Astrocyte (in vitro differentiated cells and primary cell): Measurements from ENCODE around the gene RSF1.

Source experiments
- EZH2 ChIP-seq: IDR thresholded peaks from 2 replicates; pipeline ENCODE4 v1.6.1; 2012; ENCODE audit warnings: mild to moderate bottlenecking, low read length, inconsistent platforms; ENCODE audit not compliant: insufficient read depth
- TF ChIP-seq, protein P1 (sequence below): IDR thresholded peaks from 2 replicates; pipeline ENCODE4 v1.5.1; 2011; ENCODE audit warnings: low read depth, mild to moderate bottlenecking, inconsistent platforms, low read length, moderate library complexity; ENCODE audit not compliant: insufficient read depth

DNA sequence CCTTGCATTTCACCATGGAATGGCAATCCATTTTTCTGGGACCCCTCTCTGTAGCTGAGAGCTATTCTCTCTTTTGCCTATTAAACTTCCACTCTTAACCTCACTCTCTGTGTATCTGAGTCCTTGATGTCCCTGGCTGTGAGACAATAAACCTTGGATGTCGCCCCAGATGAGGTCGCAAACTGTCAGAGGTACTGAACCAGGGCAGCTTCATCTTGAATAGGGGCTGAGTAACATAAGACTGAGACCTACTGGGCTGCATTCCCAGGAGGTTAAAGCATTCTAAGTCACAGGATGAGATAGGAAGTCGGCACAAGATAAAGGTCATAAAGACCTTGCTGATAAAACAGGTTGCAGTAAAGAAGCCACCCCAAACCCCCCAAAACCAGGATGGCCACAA is 68.0 kb downstream of the RSF1 start:
- TF ChIP-seq, protein P1, sequence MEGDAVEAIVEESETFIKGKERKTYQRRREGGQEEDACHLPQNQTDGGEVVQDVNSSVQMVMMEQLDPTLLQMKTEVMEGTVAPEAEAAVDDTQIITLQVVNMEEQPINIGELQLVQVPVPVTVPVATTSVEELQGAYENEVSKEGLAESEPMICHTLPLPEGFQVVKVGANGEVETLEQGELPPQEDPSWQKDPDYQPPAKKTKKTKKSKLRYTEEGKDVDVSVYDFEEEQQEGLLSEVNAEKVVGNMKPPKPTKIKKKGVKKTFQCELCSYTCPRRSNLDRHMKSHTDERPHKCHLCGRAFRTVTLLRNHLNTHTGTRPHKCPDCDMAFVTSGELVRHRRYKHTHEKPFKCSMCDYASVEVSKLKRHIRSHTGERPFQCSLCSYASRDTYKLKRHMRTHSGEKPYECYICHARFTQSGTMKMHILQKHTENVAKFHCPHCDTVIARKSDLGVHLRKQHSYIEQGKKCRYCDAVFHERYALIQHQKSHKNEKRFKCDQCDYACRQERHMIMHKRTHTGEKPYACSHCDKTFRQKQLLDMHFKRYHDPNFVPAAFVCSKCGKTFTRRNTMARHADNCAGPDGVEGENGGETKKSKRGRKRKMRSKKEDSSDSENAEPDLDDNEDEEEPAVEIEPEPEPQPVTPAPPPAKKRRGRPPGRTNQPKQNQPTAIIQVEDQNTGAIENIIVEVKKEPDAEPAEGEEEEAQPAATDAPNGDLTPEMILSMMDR = no peak
- no peak for TF ChIP-seq EZH2
